HG03460 (cell line): ENCODE results near the gene RGS12.
"Not testable (repeated sequence)": the region's sequence is repeated elsewhere in the genome, so short reads cannot be mapped to it uniquely, and the experiment has no call there.

Source experiments
- ATAC-seq: cut with Tn5 transposase; IDR thresholded peaks from one replicate; pipeline ENCODE4 v1.9.1; 2021; ENCODE audit not compliant: unreplicated experiment

Gene RGS12

GRCh38 chr4:3294401-3295241 is 1.8 kb downstream of the RGS12 start:
- ATAC-seq, result no peak

- ATAC-seq, result no peak
Measured at GRCh38 chr4:3295837-3296624, 3.2 kb downstream of the RGS12 start.

- ATAC-seq, result no peak
Measured at GRCh38 chr4:3296651-3297050, 3.8 kb downstream of the RGS12 start.

GRCh38 chr4:3297066-3297859 is 4.4 kb downstream of the RGS12 start:
- ATAC-seq, result no peak

- ATAC-seq, result no peak
Measured at GRCh38 chr4:3299122-3299975, 6.5 kb downstream of the RGS12 start.

- ATAC-seq, result no peak
Measured at GRCh38 chr4:3299976-3300671, 7.3 kb downstream of the RGS12 start.

GRCh38 chr4:3300882-3301281 is 8.1 kb downstream of the RGS12 start:
- not testable (repeated sequence) for ATAC-seq

GRCh38 chr4:3301450-3302172 is 8.8 kb downstream of the RGS12 start:
- ATAC-seq, result no peak

GRCh38 chr4:3302173-3302785 is 9.5 kb downstream of the RGS12 start:
- no peak for ATAC-seq

- ATAC-seq, result no peak
Measured at GRCh38 chr4:3302786-3303564, 10.2 kb downstream of the RGS12 start.

GRCh38 chr4:3303565-3303824 is 10.7 kb downstream of the RGS12 start:
- no peak for ATAC-seq

GRCh38 chr4:3303923-3304710 is 11.3 kb downstream of the RGS12 start:
- no peak for ATAC-seq

GRCh38 chr4:3304831-3305609 is 12.2 kb downstream of the RGS12 start:
- ATAC-seq, result no peak

- ATAC-seq, result no peak
Measured at GRCh38 chr4:3305610-3306371, 13.0 kb downstream of the RGS12 start.

GRCh38 chr4:3306450-3306849 is 13.6 kb downstream of the RGS12 start:
- no peak for ATAC-seq

- ATAC-seq, result no peak
Measured at GRCh38 chr4:3307060-3307459, 14.2 kb downstream of the RGS12 start.
